GM12873 (cell line): ENCODE data around the gene CTIF.

Experiments used
- CTCF ChIP-seq: IDR thresholded peaks from 2 replicates; pipeline ENCODE4 v1.5.1; 2012; ENCODE audit warnings: low read depth, mild to moderate bottlenecking, moderate library complexity, low read length, control low read depth; ENCODE audit not compliant: insufficient read depth; ENCODE audit errors: missing control alignments

CTIF gene

GRCh38 chr18:48565105-48565504 is 26.3 kb downstream of the CTIF start:
- no peak for TF ChIP-seq CTCF

- no peak for TF ChIP-seq CTCF
These were observed 27.8 kb downstream of the CTIF start for GRCh38 chr18:48566589-48566988.

GRCh38 chr18:48567388-48567787 is 28.6 kb downstream of the CTIF start:
- TF ChIP-seq CTCF, result no peak

- no peak for TF ChIP-seq CTCF
These were observed 30.5 kb downstream of the CTIF start for GRCh38 chr18:48569139-48569914.

- TF ChIP-seq CTCF, result no peak
These were observed 31.1 kb downstream of the CTIF start for GRCh38 chr18:48569915-48570264.

- TF ChIP-seq CTCF, result no peak
These were observed 31.5 kb downstream of the CTIF start for GRCh38 chr18:48570313-48570712.

GRCh38 chr18:48571639-48572384 is 33.0 kb downstream of the CTIF start:
- TF ChIP-seq CTCF, result no peak
